ENCODE data around the gene KCNK3.

GRCh38 chr2:26723991-26724750 lies 31.6 kb downstream of the KCNK3 start:
- TF ChIP-seq CTCF (IDR thresholded peaks at IDR 0.05; ENCODE audit: low read depth, low read length), result no peak
- no peak for TF ChIP-seq EZH2phosphoT487 (IDR thresholded peaks at IDR 0.05; ENCODE audit: low read depth)

All from OCI-LY3 (cell line).